ENCODE results near the gene FBXO9. TPM values are rescaled to one million over a fixed set of nuclear protein-coding genes. Genes with fewer than 3 reads are reported as not detected.

Gene FBXO9
- total RNA-seq, 1 experiment from 2014 or later = 71.0 TPM

DNA sequence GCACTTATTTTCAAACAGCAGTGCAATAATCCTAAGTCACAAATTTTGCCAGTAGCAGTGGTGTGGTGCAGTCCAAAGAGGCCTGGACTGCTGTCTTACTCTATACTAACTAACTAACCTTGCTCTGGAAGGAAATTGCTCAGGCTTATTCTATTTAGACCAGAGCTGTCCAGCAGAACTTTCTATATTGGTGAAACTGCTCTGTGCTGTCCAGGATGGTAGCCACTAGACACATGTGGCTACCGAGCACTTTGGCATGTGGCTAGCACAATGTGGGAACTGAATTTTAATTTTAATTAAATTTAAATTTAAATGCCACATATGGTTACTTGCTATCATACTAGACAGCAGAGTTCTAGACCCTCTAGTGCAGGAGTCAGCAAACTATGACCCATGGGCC, 27.1 kb upstream of the FBXO9 start (continued):
- TF ChIP-seq, protein P1, sequence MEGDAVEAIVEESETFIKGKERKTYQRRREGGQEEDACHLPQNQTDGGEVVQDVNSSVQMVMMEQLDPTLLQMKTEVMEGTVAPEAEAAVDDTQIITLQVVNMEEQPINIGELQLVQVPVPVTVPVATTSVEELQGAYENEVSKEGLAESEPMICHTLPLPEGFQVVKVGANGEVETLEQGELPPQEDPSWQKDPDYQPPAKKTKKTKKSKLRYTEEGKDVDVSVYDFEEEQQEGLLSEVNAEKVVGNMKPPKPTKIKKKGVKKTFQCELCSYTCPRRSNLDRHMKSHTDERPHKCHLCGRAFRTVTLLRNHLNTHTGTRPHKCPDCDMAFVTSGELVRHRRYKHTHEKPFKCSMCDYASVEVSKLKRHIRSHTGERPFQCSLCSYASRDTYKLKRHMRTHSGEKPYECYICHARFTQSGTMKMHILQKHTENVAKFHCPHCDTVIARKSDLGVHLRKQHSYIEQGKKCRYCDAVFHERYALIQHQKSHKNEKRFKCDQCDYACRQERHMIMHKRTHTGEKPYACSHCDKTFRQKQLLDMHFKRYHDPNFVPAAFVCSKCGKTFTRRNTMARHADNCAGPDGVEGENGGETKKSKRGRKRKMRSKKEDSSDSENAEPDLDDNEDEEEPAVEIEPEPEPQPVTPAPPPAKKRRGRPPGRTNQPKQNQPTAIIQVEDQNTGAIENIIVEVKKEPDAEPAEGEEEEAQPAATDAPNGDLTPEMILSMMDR (IDR thresholded peaks at IDR 0.05 in 2 of 3, conservative IDR thresholded peaks at IDR 0.05 in 1 of 3; ENCODE audit: borderline replicate concordance in 1 of 3, insufficient read depth in 1 of 3, low read depth in 2 of 3, low read length in 2 of 3) = no peak
- no peak for TF ChIP-seq POLR2AphosphoS5 (IDR thresholded peaks at IDR 0.05; ENCODE audit: low read depth, low read length)
- no peak for TF ChIP-seq EGR1 (IDR thresholded peaks at IDR 0.05; ENCODE audit: low read depth)
- TF ChIP-seq, protein P2, sequence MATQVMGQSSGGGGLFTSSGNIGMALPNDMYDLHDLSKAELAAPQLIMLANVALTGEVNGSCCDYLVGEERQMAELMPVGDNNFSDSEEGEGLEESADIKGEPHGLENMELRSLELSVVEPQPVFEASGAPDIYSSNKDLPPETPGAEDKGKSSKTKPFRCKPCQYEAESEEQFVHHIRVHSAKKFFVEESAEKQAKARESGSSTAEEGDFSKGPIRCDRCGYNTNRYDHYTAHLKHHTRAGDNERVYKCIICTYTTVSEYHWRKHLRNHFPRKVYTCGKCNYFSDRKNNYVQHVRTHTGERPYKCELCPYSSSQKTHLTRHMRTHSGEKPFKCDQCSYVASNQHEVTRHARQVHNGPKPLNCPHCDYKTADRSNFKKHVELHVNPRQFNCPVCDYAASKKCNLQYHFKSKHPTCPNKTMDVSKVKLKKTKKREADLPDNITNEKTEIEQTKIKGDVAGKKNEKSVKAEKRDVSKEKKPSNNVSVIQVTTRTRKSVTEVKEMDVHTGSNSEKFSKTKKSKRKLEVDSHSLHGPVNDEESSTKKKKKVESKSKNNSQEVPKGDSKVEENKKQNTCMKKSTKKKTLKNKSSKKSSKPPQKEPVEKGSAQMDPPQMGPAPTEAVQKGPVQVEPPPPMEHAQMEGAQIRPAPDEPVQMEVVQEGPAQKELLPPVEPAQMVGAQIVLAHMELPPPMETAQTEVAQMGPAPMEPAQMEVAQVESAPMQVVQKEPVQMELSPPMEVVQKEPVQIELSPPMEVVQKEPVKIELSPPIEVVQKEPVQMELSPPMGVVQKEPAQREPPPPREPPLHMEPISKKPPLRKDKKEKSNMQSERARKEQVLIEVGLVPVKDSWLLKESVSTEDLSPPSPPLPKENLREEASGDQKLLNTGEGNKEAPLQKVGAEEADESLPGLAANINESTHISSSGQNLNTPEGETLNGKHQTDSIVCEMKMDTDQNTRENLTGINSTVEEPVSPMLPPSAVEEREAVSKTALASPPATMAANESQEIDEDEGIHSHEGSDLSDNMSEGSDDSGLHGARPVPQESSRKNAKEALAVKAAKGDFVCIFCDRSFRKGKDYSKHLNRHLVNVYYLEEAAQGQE (IDR thresholded peaks at IDR 0.05; ENCODE audit: low read depth) = no peak
- no peak for TF ChIP-seq ZFX (IDR thresholded peaks at IDR 0.05)
- no peak for TF ChIP-seq YY1 (IDR thresholded peaks at IDR 0.05; ENCODE audit: extremely low read depth, insufficient replicate concordance, low read depth, low read length)

DNA sequence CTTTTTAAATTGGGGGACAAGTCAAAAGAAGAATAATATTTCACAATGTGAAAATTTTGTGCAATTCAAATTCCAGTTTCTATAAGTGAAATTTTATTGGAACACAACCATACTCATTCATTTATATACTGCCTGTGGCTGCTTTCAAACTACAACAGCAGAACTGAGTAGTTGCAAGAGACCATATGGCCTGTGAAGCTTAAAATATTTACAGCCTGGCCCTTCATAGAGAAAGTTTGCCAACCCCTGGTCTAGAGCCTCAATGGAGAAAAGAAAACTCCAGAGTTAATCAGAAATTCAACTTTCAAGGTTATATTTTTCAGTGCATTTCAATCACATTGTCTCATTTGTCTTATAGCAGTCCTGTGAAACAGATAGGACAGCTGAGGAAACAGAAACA, 26.6 kb upstream of the FBXO9 start:
- Histone ChIP-seq H3K79me2 (ENCODE audit: insufficient read depth, low read length) (no peaks in the 10 kb centered on the region), H3K27me3 (ENCODE audit: insufficient read depth, low read length) (no peaks in the 10 kb centered on the region), H3K9ac (ENCODE audit: low read length) (no peak overlapping the region), H3K4me2 (ENCODE audit: low read length) (no peak overlapping the region), H2AFZ (ENCODE audit: low read depth, low read length, poor library complexity, severe bottlenecking) (no peak overlapping the region), H3K4me1 (ENCODE audit: control insufficient read depth in 1 of 2, insufficient read depth in 2 of 2, low read length in 2 of 2) (peaks cover 20 to 33% of the 10 kb centered on the region in 2 experiments), H3K27ac (ENCODE audit: low read depth, low read length) (no peak overlapping the region), H3K36me3 (ENCODE audit: control insufficient read depth in 1 of 2, insufficient read depth in 2 of 2, low read length in 2 of 2) (peaks cover 2 to 8% of the 10 kb centered on the region in 2 experiments; a peak in 1 of 4 replicates), H3K9me3 (ENCODE audit: control insufficient read depth in 1 of 2, insufficient read depth in 1 of 2, low read depth in 1 of 2, low read length in 2 of 2) (no peaks in the 10 kb centered on the region), H3K9me2 (ENCODE audit: insufficient read depth) (no peaks in the 10 kb centered on the region), H4K20me1 (ENCODE audit: insufficient read depth) (no peaks in the 10 kb centered on the region), H3K4me3 (replicated peaks in 1 of 2; ENCODE audit: low read depth in 1 of 2, low read length in 2 of 2) (no peak overlapping the region)
- POLR2A ChIA-PET = interaction anchor here (1.7 kb wide), 1 partner anchor 10 kb away, joined by 4 read pairs; no protein-coding TSS in a partner anchor
- RAD21 ChIA-PET (ENCODE audit: low non-redundant PET in 1 of 2, low total read pairs in 2 of 2, uncharacterized antibody in 2 of 2, unreplicated experiment in 2 of 2) = no interaction called here
- no TSS peak for BruUV-seq (replicated peaks)
- DNase-seq (ENCODE audit: low read depth, low spot score) (no peak), ATAC-seq (no peak)
- CTCF ChIA-PET = no interaction called here
- intact Hi-C loops (cut with micrococcal nuclease) = no loop called here
- TF ChIP-seq, protein P3, sequence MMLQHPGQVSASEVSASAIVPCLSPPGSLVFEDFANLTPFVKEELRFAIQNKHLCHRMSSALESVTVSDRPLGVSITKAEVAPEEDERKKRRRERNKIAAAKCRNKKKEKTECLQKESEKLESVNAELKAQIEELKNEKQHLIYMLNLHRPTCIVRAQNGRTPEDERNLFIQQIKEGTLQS (IDR thresholded peaks at IDR 0.05) = no peak
- TF ChIP-seq CEBPB (IDR thresholded peaks at IDR 0.05; ENCODE audit: low read depth) = no peak
- no peak for TF ChIP-seq POLR2AphosphoS5 (IDR thresholded peaks at IDR 0.05; ENCODE audit: low read depth, low read length)
- TF ChIP-seq, protein P4, sequence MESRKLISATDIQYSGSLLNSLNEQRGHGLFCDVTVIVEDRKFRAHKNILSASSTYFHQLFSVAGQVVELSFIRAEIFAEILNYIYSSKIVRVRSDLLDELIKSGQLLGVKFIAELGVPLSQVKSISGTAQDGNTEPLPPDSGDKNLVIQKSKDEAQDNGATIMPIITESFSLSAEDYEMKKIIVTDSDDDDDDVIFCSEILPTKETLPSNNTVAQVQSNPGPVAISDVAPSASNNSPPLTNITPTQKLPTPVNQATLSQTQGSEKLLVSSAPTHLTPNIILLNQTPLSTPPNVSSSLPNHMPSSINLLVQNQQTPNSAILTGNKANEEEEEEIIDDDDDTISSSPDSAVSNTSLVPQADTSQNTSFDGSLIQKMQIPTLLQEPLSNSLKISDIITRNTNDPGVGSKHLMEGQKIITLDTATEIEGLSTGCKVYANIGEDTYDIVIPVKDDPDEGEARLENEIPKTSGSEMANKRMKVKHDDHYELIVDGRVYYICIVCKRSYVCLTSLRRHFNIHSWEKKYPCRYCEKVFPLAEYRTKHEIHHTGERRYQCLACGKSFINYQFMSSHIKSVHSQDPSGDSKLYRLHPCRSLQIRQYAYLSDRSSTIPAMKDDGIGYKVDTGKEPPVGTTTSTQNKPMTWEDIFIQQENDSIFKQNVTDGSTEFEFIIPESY (IDR thresholded peaks at IDR 0.05; ENCODE audit: extremely low read depth, insufficient replicate concordance, low read length) = no peak
- TF ChIP-seq RAD21 (IDR thresholded peaks at IDR 0.05; ENCODE audit: low read depth) = no peak
- no peak for TF ChIP-seq SIN3A (IDR thresholded peaks at IDR 0.05; ENCODE audit: low read depth)
- no peak for TF ChIP-seq ELF1 (IDR thresholded peaks at IDR 0.05; ENCODE audit: borderline replicate concordance, low read depth)
- TF ChIP-seq YY1 (IDR thresholded peaks at IDR 0.05; ENCODE audit: extremely low read depth, insufficient replicate concordance, low read depth, low read length) = no peak
- TF ChIP-seq, protein P1 (IDR thresholded peaks at IDR 0.05 in 2 of 3, conservative IDR thresholded peaks at IDR 0.05 in 1 of 3; ENCODE audit: borderline replicate concordance in 1 of 3, insufficient read depth in 1 of 3, low read depth in 2 of 3, low read length in 2 of 3) = no peak
- no peak for TF ChIP-seq SRF (IDR thresholded peaks at IDR 0.05; ENCODE audit: low read depth)
- no peak for TF ChIP-seq CBX3 (IDR thresholded peaks at IDR 0.05; ENCODE audit: low read depth)

All from HCT116 (cell line).